ENCODE measurements around the gene CCNJL. TPM values are rescaled to one million over a fixed set of nuclear protein-coding genes. Genes with fewer than 3 reads are reported as not detected.

The CCNJL gene
- total RNA-seq, 2 donors from 2014 or later: 5.6 to 20.1 TPM

DNA sequence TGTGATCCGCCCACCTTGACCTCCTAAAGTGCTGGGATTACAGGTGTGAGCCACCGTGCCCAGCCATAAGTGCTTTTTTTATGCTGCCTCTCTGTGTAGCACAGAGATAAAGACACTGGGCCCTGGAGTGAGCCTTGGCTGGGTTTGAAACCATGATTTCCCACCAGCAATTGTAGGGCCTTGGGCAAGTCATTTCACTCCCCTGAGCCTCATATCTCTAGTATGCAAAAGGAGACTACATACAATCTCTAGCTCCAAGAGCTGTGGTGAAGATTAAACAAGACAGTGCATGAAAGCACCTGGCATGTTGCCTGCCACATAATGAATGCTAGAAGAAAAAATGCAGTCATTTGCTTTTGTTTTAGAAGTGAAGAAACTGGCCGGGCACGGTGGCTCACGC lies 79.1 kb downstream of the CCNJL start:
- H3K36me3 Mint-ChIP-seq: no peaks in the 10 kb centered on the region
- peaks cover 0 to 9% of the 10 kb centered on the region in 2 donors for H3K4me1 Mint-ChIP-seq (ENCODE audit: low read depth in 2 of 2)
- no peak for ATAC-seq
- H3K27ac Mint-ChIP-seq: no peak overlapping the region
- peaks cover 7 to 10% of the 10 kb centered on the region in 2 donors for H3K27me3 Mint-ChIP-seq
- H3K9me3 Mint-ChIP-seq: no peaks in the 10 kb centered on the region
- no peak overlapping the region for H3K4me3 Mint-ChIP-seq
- DNase-seq (ENCODE audit: low spot score): no peak

DNA sequence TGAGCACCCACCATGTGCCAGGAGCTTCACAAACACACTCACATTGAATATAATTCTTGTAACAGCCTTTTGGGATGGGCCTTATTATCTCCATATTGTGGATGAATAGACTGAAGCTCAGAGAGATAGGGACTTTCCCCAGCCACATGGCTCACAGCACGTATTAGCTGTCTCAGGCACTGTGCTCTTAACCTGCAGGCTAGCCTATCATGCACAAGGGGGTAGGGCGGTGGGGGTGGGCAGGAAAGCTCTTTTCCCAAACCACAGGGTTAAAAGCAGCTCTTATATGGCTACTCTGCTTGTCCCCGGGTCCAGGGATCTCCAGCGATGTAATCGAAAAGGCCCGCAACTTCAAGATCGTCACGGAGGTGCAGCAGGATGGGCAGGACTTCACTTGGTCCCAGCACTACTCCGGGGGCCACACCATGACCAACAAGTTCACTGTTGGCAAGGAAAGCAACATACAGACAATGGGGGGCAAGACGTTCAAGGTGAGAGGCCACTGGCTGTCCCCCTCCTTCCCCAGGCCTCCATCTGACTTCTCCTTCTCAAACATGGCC lies 80.5 kb downstream of the CCNJL start:
- peaks cover 0 to 9% of the 10 kb centered on the region in 2 donors for H3K4me1 Mint-ChIP-seq (ENCODE audit: low read depth in 2 of 2)
- H3K4me3 Mint-ChIP-seq: no peak overlapping the region
- H3K27ac Mint-ChIP-seq: no peak overlapping the region
- no peak for ATAC-seq
- H3K27me3 Mint-ChIP-seq: no peaks in the 10 kb centered on the region
- no peaks in the 10 kb centered on the region for H3K36me3 Mint-ChIP-seq
- no peak for DNase-seq (ENCODE audit: low spot score)
- no peaks in the 10 kb centered on the region for H3K9me3 Mint-ChIP-seq

DNA sequence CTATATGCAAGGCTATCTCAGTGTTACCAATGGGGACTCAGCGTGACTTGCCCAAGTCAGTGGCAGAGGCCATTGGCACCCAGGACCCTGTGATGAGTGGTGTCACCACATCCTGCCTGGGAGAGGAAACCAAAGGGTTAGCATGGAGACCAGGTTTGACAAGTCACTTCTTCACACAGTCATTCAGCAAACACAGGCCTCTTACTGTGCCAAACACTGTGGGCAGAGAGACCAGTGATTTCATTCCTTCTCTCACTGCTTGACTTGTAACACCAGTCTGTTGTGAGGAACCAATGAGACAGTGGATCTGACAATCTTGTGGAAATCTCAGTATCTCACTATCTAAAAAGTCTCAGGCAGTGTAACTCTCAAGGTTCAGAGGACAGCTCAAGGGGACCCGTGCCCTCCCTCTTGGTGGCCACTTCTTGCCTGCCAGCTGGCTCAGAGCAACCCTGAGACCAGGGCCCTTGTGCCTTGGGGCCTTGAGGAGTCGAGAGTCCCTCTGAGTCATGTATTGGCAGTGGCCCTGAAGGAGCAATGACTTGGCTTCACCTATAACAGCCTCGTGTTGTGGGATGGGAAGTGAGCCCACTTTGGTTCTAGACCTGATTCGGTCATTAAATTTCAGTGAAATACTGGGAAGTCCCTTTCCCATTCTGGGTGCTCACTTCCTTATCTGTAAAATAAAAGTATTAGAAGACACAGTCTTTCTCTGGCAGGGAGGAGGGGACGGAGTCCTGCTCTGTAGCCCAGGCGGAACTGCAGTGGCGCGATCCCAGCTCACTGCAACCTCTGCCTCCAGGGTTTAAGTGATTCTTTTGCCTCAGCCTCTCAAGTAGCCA lies 81.5 kb downstream of the CCNJL start:
- Mint-ChIP-seq H3K27me3 (no peaks in the 10 kb centered on the region), H3K9me3 (no peaks in the 10 kb centered on the region), H3K27ac (peak overlapping the region in 1 of 2 donors; percentile 19), H3K4me1 (ENCODE audit: low read depth in 2 of 2) (peaks cover 0 to 9% of the 10 kb centered on the region in 2 donors), H3K36me3 (no peaks in the 10 kb centered on the region), H3K4me3 (no peak overlapping the region)
- DNase-seq (ENCODE audit: low spot score) (no peak), ATAC-seq (peak; percentile 86 to 87)

DNA sequence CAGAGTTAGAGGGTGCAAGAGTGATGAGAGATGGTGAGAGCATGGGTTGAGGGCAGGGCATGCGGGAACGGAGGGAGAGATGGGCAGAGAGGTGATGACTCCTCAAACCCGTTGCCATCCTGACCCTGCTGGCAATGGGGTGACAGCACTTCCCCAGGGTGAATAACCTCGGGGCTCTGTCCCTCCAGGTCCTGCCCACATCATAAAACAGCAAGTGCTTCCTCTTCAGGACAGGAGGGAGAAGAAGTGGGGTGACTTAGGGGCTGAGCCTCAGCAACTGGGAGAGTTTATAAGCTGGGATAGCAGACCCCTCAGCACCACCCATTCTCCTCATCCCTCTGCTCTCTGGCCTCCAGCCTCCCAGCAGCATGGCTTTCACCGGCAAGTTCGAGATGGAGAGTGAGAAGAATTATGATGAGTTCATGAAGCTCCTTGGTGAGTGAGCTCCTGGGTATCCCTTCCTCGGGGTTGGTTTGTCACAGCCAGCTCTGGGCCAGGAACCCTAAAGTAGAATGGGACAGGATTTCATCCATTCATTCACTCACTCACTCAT lies 83.1 kb downstream of the CCNJL start, which contains the start of gene FABP6:
TSS of gene FABP6 (plus strand) at position 317 of the 553 bp plus-strand sequence. CDS start at position 369, 52 bp downstream.
- Mint-ChIP-seq H3K4me3 (no peak within 1 kb of the TSS), H3K27ac (no peak within 1 kb of the TSS), H3K9me3 (no peaks in the 10 kb centered on the region), H3K4me1 (ENCODE audit: low read depth in 2 of 2) (peaks cover 0 to 9% of the 10 kb centered on the region in 2 donors), H3K36me3 (no peaks in the 10 kb centered on the region), H3K27me3 (no peaks in the 10 kb centered on the region)
- ATAC-seq (no peak), DNase-seq (ENCODE audit: low spot score) (no peak)

DNA sequence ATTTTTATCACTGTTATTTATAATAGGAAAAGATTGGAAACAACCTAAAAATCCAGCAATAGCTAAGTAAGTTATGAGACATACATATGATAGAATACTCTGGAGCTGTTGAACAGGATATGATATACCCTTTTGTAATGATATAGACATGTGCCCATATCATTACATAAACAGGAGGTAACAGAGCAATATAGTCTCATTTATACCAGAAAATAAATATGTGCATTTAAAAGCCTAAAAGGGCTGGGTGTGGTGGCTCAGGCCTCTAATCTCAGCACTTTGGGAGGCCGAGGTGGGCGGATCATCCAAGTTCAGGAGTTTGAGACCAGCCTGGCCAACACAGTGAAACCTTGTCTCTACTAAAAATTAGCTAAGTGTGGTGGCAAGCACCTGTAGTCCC lies 85.4 kb downstream of the CCNJL start:
- DNase-seq (ENCODE audit: low spot score) (no peak), ATAC-seq (no peak)
- no peak overlapping the region for H3K4me3 Mint-ChIP-seq
- H3K27me3 Mint-ChIP-seq: no peaks in the 10 kb centered on the region
- no peak overlapping the region for H3K27ac Mint-ChIP-seq
- H3K9me3 Mint-ChIP-seq: no peaks in the 10 kb centered on the region
- peaks cover 0 to 9% of the 10 kb centered on the region in 2 donors for H3K4me1 Mint-ChIP-seq (ENCODE audit: low read depth in 2 of 2)
- no peaks in the 10 kb centered on the region for H3K36me3 Mint-ChIP-seq

DNA sequence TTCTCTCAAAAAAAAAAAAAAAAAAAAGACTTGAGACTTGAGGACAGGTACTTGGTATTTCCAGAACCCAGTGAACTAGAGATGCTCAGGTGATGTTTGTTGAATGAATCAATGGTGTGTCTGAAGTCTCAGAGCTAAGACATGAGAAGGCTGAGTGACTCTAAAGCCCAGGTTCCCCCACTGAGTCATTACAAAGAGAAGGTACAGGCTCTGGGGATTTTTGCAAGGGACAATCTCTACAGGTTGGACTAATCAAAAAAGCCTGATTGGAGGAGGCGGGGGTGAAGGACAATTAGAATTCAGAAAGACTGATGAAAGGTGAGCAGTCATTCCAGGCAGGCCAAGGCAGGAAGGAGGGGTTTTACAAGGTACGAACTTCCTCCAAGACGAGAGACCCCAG lies 91.3 kb downstream of the CCNJL start:
- ATAC-seq (no peak), DNase-seq (ENCODE audit: low spot score) (no peak)
- Mint-ChIP-seq H3K36me3 (no peaks in the 10 kb centered on the region), H3K4me1 (ENCODE audit: low read depth in 2 of 2) (no peaks in the 10 kb centered on the region), H3K9me3 (no peaks in the 10 kb centered on the region), H3K4me3 (no peak overlapping the region), H3K27ac (no peak overlapping the region), H3K27me3 (peaks cover 4 to 6% of the 10 kb centered on the region in 2 donors)

DNA sequence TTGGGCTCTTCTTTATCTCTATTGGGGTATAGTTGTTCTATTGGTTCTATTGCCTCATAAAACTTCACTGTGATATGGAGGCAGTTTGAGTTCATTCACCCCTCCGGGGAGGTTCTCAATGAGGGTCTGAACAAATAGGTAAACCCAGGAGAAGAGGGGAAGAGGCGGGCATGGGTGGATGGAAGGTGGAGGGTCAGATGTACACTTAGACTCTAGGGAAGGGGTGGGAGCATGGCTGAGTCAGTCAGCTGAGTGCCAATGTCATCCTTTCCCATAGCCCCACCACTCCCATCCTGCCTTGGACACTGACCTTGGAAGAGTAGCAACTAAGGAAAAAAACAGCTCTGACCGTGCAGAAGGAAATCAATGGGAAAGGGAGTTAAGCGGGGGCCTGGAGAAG lies 93.0 kb downstream of the CCNJL start:
- DNase-seq (ENCODE audit: low spot score) (no peak), ATAC-seq (no peak)
- peaks cover 6 to 8% of the 10 kb centered on the region in 2 donors for H3K27me3 Mint-ChIP-seq
- H3K4me1 Mint-ChIP-seq (ENCODE audit: low read depth in 2 of 2): no peaks in the 10 kb centered on the region
- no peaks in the 10 kb centered on the region for H3K36me3 Mint-ChIP-seq
- no peak overlapping the region for H3K27ac Mint-ChIP-seq
- no peaks in the 10 kb centered on the region for H3K9me3 Mint-ChIP-seq
- no peak overlapping the region for H3K4me3 Mint-ChIP-seq

DNA sequence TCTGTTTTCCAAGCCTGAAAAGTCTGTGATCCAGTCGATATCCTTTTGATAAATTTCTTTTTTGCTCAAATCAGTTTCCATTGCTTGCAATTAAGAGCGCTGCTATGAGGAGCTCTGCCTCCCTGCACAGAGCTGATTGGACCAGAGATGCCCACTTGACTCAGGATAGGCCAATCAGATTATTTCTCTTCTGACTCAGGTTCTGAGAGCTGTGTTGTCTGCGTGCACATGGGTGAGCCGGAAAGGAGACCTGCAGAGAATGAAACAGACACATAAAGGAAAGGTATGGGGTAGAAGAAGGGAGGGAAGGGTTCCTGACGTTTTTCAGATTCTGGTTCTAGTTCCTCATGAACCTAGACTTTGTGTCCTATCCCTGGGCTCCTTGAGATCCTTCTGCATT lies 98.8 kb downstream of the CCNJL start:
- no peak for DNase-seq (ENCODE audit: low spot score)
- ATAC-seq: no peak
- Mint-ChIP-seq H3K27me3 (peaks cover 5 to 6% of the 10 kb centered on the region in 2 donors), H3K36me3 (no peaks in the 10 kb centered on the region), H3K4me3 (no peak overlapping the region), H3K9me3 (no peaks in the 10 kb centered on the region), H3K27ac (no peak overlapping the region), H3K4me1 (ENCODE audit: low read depth in 2 of 2) (no peaks in the 10 kb centered on the region)

DNA sequence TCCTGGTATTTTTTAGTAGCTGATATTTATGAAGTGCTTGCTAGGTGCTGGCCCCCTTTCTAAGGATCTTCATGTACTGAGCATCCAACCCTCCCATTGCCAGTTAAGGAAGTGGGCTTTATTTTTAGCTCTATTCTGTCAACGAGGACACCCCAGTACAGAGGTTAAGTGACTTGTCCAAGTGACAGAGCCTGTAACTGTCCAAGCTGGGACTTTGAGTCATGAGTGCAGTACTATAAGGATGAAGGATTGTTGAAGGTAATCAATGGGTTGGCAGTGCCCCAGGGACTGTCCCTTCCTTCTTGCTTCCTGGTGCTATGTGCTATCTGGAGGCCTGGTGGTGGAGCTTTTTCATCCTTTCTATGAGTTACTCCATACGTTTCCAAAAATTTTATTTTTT lies 101.0 kb downstream of the CCNJL start:
- DNase-seq (ENCODE audit: low spot score): no peak
- ATAC-seq: no peak
- peaks cover 0 to 5% of the 10 kb centered on the region in 2 donors for H3K27me3 Mint-ChIP-seq
- no peaks in the 10 kb centered on the region for H3K4me1 Mint-ChIP-seq (ENCODE audit: low read depth in 2 of 2)
- no peaks in the 10 kb centered on the region for H3K36me3 Mint-ChIP-seq
- H3K4me3 Mint-ChIP-seq: no peak overlapping the region
- no peaks in the 10 kb centered on the region for H3K9me3 Mint-ChIP-seq
- H3K27ac Mint-ChIP-seq: no peak overlapping the region

DNA sequence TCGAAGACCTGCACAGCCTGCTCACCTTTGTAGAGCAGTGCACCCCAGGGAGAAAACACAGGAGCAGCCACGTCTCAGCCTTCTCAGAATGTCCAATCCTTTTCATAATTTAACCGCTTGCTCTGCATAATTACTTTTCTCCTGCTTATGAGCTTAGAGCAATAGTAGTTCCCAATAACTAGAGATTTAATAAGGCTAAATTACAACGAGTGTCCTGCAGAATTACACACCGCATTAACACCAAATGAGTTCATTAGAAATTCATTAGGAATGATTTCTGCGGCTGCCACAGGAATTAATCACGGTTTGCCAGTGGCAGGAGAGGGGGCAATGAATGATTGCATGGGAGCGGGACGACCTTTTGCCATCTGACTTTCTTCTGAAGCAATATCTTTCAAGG lies 101.8 kb downstream of the CCNJL start:
- ATAC-seq (no peak), DNase-seq (ENCODE audit: low spot score) (no peak)
- Mint-ChIP-seq H3K4me3 (no peak overlapping the region), H3K9me3 (no peaks in the 10 kb centered on the region), H3K36me3 (no peaks in the 10 kb centered on the region), H3K27me3 (peaks cover 0 to 2% of the 10 kb centered on the region in 2 donors), H3K27ac (no peak overlapping the region), H3K4me1 (ENCODE audit: low read depth in 2 of 2) (no peaks in the 10 kb centered on the region)

DNA sequence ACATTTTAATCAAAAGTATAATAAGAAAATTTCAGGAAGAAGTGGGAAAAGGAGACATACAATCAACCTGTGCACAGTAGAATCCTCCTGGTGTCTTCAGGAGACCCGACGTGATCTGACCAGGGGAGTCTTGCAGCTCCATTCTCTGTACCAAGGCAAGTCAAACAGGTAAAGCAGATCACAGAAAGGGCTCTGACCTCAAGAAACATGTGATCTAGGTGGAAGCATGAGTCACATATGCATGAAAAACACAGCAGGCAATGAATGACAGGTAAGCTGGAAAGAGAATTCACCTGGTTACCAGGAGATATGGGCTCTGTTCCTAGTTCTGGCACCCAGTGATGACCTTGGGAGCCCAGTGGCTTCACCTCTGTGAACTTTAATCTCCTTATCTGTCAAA lies 102.4 kb downstream of the CCNJL start:
- no peak for ATAC-seq
- Mint-ChIP-seq H3K9me3 (no peaks in the 10 kb centered on the region), H3K4me3 (no peak overlapping the region), H3K27me3 (peaks cover 0 to 2% of the 10 kb centered on the region in 2 donors), H3K4me1 (ENCODE audit: low read depth in 2 of 2) (no peaks in the 10 kb centered on the region), H3K36me3 (no peaks in the 10 kb centered on the region), H3K27ac (no peak overlapping the region)
- DNase-seq (ENCODE audit: low spot score): no peak

DNA sequence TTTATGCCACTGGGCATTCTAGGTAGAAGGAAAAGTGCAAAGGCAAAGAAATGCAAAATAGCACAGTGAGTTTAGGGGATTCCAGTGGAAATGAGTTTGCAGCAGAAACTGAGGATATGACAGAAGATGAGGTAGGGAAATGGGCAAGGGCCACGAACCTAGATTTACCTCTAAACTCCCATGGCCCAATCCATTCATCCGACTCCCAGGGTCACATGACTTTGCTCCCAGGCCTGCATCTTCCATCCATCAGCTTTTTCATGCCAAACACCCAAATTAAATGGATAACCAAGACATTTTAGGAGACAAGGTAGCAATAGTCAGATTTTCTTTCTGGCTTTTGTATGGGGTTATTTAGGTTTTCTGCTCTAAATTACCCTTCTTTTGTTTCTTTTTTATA lies 105.3 kb downstream of the CCNJL start:
- Mint-ChIP-seq H3K27me3 (no peaks in the 10 kb centered on the region), H3K4me1 (ENCODE audit: low read depth in 2 of 2) (no peaks in the 10 kb centered on the region), H3K27ac (no peak overlapping the region), H3K9me3 (no peaks in the 10 kb centered on the region), H3K36me3 (no peaks in the 10 kb centered on the region), H3K4me3 (no peak overlapping the region)
- ATAC-seq (no peak), DNase-seq (ENCODE audit: low spot score) (no peak)

Measured in natural killer cell treated with Interleukin-12 subunit alpha and Interleukin-12 subunit beta and Interleukin-15 and Interleukin-18, amount 100 ng/mL, for 72 hours (primary cell).